ENCODE data around the gene CLDN16. TPM values are rescaled to one million over a fixed set of nuclear protein-coding genes. Genes with fewer than 3 reads are reported as not detected.
A peak's percentile ranks its signal among the peaks of the same experiment; 100 is the strongest.

CLDN16 gene
- total RNA-seq, 2 experiments from 2014 or later, result not detected

GRCh38 chr3:190399677-190400076 lies 11.7 kb downstream of the CLDN16 start:
- no peak for DNase-seq
- no peak overlapping the region for H3K4me3 Mint-ChIP-seq
- H3K27ac Mint-ChIP-seq, result no peak overlapping the region
- H3K9me3 Mint-ChIP-seq, result no peaks in the 10 kb centered on the region
- peaks cover 5% of the 10 kb centered on the region for H3K27me3 Mint-ChIP-seq
- H3K4me1 Mint-ChIP-seq, result no peaks in the 10 kb centered on the region
- H3K36me3 Mint-ChIP-seq, result no peaks in the 10 kb centered on the region

DNA sequence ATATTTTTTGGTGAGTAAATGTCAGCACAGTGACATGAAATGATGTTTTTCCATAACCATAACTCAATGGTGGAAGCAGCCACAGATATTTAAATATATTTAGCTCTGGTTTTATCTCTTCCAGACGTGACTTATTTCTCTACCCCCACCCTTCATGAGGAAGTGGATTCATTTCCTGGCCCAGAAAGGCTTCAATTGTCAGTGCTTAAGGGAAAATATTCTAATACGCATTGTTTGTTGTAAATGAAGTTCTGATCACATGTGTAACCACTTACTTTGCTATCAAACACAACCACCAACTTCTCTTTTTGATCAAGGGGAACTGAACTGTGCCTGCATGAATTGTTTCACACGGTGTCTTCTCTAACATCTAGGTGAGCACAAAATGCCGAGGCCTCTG lies 14.0 kb downstream of the CLDN16 start:
- Mint-ChIP-seq H3K36me3 (no peaks in the 10 kb centered on the region), H3K4me3 (no peak overlapping the region), H3K4me1 (no peaks in the 10 kb centered on the region), H3K27me3 (peaks cover 5% of the 10 kb centered on the region), H3K9me3 (no peaks in the 10 kb centered on the region), H3K27ac (no peak overlapping the region)
- DNase-seq, result no peak

DNA sequence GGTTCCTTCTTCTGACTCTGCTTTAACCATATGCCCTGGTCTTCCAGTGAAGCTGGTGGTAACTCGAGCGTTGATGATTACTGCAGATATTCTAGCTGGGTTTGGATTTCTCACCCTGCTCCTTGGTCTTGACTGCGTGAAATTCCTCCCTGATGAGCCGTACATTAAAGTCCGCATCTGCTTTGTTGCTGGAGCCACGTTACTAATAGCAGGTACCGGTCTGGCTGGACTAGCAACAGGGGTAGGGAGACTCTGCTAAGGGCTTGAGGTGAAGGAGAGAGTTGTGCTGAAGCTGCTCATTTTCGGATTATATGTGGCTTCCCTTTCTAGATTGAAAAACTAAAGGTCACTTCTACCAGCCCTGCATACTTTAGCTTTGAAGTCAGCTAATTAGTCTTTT lies 16.8 kb downstream of the CLDN16 start:
- Mint-ChIP-seq H3K27ac (no peak overlapping the region), H3K27me3 (peaks cover 5% of the 10 kb centered on the region), H3K4me1 (no peaks in the 10 kb centered on the region), H3K9me3 (no peaks in the 10 kb centered on the region), H3K4me3 (no peak overlapping the region), H3K36me3 (no peaks in the 10 kb centered on the region)
- DNase-seq, result no peak

DNA sequence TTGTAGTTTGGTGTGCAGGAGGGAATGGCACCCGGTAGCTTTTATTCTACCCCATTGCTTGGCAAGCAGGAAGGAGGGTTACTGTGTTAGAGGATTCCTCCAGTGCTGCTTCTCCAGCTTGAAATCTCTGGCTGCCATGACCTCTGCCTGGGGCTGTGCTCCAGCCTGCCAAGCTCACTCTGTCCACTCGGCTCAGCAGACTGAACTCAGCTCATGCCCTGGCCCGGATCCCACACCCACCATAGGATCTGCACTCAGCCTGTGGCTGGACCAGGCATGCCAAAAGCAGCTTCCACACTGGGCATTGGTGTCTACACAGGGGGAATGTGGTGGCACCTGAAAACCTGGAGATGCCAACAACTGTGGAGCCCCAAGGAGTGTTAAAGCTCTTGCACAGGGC lies 26.3 kb downstream of the CLDN16 start:
- no peaks in the 10 kb centered on the region for H3K4me1 Mint-ChIP-seq
- H3K27ac Mint-ChIP-seq, result no peak overlapping the region
- no peak overlapping the region for H3K4me3 Mint-ChIP-seq
- peaks cover 9% of the 10 kb centered on the region for H3K27me3 Mint-ChIP-seq
- H3K9me3 Mint-ChIP-seq, result no peaks in the 10 kb centered on the region
- DNase-seq, result no peak
- H3K36me3 Mint-ChIP-seq, result no peaks in the 10 kb centered on the region

GRCh38 chr3:190424108-190424477 lies 36.1 kb downstream of the CLDN16 start:
- H3K27ac Mint-ChIP-seq, result no peak overlapping the region
- H3K36me3 Mint-ChIP-seq, result no peaks in the 10 kb centered on the region
- peaks cover 8% of the 10 kb centered on the region for H3K27me3 Mint-ChIP-seq
- no peaks in the 10 kb centered on the region for H3K9me3 Mint-ChIP-seq
- peaks cover 3% of the 10 kb centered on the region for H3K4me1 Mint-ChIP-seq
- no peak overlapping the region for H3K4me3 Mint-ChIP-seq
- no peak for DNase-seq

DNA sequence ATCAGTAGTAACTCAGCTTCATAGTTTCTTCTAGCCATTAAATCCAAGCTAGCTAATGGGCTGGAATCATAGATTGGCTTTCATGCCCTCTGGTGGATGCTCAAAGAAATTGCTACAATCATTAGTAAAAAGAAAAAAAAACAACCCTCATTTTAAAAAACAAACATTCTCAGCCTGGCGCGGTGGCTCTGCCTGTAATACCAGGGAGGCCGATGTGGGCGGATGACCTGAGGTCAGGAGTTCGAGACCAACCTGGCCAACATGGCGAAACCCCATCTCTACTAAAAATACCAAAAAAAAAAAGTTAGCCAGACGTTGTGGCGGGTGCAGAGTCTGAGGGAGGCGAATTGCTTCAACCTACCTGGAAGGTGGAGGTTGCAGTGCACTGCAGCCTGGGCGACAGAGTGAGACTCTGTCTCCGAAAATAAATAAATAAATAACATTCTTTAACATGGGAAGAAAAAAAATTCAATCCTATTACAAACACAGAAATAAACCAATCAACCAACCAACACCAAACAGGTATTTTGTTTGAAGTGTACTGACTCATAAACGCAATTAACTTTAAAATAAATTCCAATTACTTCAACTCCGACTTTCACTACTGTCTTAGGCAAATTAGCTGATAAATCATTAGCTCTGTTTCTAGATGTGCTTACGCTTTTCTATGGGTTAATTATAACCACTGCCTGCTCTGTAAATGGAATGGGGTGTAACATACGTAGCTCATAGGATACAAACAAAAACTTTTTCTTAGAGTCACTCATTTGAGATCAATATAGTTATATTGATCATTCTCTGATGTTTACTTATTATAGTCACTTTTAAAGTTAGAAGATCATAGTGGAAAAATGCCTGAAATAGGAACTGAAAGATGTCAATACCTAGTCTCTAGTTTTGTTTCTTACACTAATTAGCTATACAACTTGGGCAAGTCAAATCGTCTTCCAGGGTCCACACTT lies 36.8 kb downstream of the CLDN16 start:
- no peaks in the 10 kb centered on the region for H3K36me3 Mint-ChIP-seq
- peak; percentile 30 for DNase-seq
- H3K4me3 Mint-ChIP-seq, result no peak overlapping the region
- H3K9me3 Mint-ChIP-seq, result no peaks in the 10 kb centered on the region
- H3K27me3 Mint-ChIP-seq, result peaks cover 8% of the 10 kb centered on the region
- peaks cover 3% of the 10 kb centered on the region for H3K4me1 Mint-ChIP-seq
- no peak overlapping the region for H3K27ac Mint-ChIP-seq

- no peak overlapping the region for H3K27ac Mint-ChIP-seq
- peaks cover 8% of the 10 kb centered on the region for H3K27me3 Mint-ChIP-seq
- no peak for DNase-seq
- peaks cover 3% of the 10 kb centered on the region for H3K4me1 Mint-ChIP-seq
- H3K9me3 Mint-ChIP-seq, result no peaks in the 10 kb centered on the region
- H3K36me3 Mint-ChIP-seq, result no peaks in the 10 kb centered on the region
- no peak overlapping the region for H3K4me3 Mint-ChIP-seq
Observed at GRCh38 chr3:190425833-190426232, 37.9 kb downstream of the CLDN16 start.

- Mint-ChIP-seq H3K4me3 (no peak overlapping the region), H3K27me3 (peaks cover 8% of the 10 kb centered on the region), H3K9me3 (no peaks in the 10 kb centered on the region), H3K36me3 (no peaks in the 10 kb centered on the region), H3K27ac (no peak overlapping the region), H3K4me1 (peaks cover 3% of the 10 kb centered on the region)
- DNase-seq, result no peak
Observed at GRCh38 chr3:190426806-190427507, 39.0 kb downstream of the CLDN16 start.

DNA sequence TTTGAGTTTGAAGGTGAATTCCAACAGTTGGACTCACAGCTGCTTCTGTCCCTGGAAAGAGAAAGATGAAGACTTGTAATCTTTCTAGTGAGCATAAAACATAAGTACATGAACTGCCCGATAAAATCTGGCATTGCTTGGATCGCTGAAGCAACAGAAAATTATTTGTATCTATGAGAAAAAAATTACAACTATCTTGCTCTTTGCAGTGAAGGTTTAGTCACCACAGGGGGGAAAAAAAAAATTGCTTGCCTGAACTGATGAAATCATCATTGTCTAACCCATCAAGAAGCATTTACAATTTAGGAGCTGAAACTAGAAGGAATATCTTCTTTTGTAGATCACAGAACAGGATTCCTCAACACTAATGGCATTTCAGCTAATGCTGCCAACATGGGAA lies 41.7 kb downstream of the CLDN16 start:
- Mint-ChIP-seq H3K27me3 (peaks cover 22% of the 10 kb centered on the region), H3K36me3 (no peaks in the 10 kb centered on the region), H3K27ac (no peak overlapping the region), H3K4me1 (no peaks in the 10 kb centered on the region), H3K9me3 (no peaks in the 10 kb centered on the region), H3K4me3 (no peak overlapping the region)
- DNase-seq, result no peak

- H3K4me3 Mint-ChIP-seq, result no peak overlapping the region
- H3K27me3 Mint-ChIP-seq, result peaks cover 18% of the 10 kb centered on the region
- no peaks in the 10 kb centered on the region for H3K4me1 Mint-ChIP-seq
Observed at GRCh38 chr3:190430906-190431305, 42.9 kb downstream of the CLDN16 start.

DNA sequence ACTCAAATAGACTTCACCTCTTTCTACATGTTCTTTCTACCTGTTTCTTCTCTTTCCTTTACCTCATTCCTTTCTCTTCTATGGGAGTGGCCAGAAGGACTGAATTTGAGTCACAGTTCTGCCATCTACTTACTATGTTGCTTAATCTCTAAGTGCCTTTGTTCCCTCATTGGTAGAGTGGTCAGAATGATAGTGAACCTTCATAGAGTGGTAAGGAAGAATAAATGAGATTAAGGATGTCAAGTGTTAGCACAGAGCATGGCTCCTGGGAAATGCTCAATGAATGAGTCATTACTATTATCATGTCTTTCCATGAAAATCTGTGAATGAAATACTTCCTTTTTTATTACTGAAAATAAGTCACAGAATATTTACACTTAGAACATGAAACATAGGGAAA lies 44.3 kb downstream of the CLDN16 start:
- no peaks in the 10 kb centered on the region for H3K9me3 Mint-ChIP-seq

More at GRCh38 chr3:190430906-190431305, 42.9 kb downstream of the CLDN16 start:
- no peaks in the 10 kb centered on the region for H3K36me3 Mint-ChIP-seq
- no peak overlapping the region for H3K27ac Mint-ChIP-seq
- no peak for DNase-seq
- no peaks in the 10 kb centered on the region for H3K9me3 Mint-ChIP-seq

DNA sequence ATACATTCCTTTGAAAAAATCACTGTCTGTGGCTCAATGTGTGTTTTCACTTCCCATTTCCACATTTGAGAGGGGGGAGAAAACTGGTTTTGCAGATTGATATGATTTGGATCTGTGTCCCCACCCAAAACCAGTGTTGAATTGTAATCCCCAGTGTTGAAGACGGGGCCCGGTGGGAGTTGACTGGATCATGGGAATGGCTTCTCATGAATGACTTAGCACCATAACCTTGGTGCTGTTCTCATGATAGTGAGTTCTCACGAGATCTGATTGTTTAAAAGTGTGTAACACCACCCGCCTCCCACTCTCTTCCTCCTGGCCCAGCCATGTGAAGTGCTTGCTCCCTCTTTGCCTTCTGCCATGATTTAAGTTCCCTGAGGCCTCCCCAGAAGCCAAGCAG lies 45.7 kb downstream of the CLDN16 start:
- H3K27ac Mint-ChIP-seq, result no peak overlapping the region
- H3K4me3 Mint-ChIP-seq, result no peak overlapping the region

More for the DNA sequence above, 44.3 kb downstream of the CLDN16 start:
- Mint-ChIP-seq H3K4me3 (no peak overlapping the region), H3K4me1 (no peaks in the 10 kb centered on the region), H3K27ac (no peak overlapping the region), H3K27me3 (peaks cover 29% of the 10 kb centered on the region), H3K36me3 (no peaks in the 10 kb centered on the region)
- no peak for DNase-seq

GRCh38 chr3:190435618-190436017 lies 47.7 kb downstream of the CLDN16 start:
- H3K4me3 Mint-ChIP-seq, result no peak overlapping the region
- H3K4me1 Mint-ChIP-seq, result no peaks in the 10 kb centered on the region
- no peaks in the 10 kb centered on the region for H3K36me3 Mint-ChIP-seq
- H3K27me3 Mint-ChIP-seq, result peaks cover 34% of the 10 kb centered on the region
- H3K9me3 Mint-ChIP-seq, result no peaks in the 10 kb centered on the region
- H3K27ac Mint-ChIP-seq, result no peak overlapping the region
- DNase-seq, result no peak

More for the DNA sequence above, 45.7 kb downstream of the CLDN16 start:
- Mint-ChIP-seq H3K4me1 (no peaks in the 10 kb centered on the region), H3K36me3 (no peaks in the 10 kb centered on the region), H3K27me3 (peaks cover 31% of the 10 kb centered on the region), H3K9me3 (no peaks in the 10 kb centered on the region)
- DNase-seq, result no peak

- no peak for DNase-seq
- H3K27ac Mint-ChIP-seq, result no peak overlapping the region
- no peaks in the 10 kb centered on the region for H3K36me3 Mint-ChIP-seq
- H3K27me3 Mint-ChIP-seq, result peaks cover 34% of the 10 kb centered on the region
- no peaks in the 10 kb centered on the region for H3K9me3 Mint-ChIP-seq
- no peak overlapping the region for H3K4me3 Mint-ChIP-seq
- no peaks in the 10 kb centered on the region for H3K4me1 Mint-ChIP-seq
Observed at GRCh38 chr3:190436331-190436730, 48.4 kb downstream of the CLDN16 start.

DNA sequence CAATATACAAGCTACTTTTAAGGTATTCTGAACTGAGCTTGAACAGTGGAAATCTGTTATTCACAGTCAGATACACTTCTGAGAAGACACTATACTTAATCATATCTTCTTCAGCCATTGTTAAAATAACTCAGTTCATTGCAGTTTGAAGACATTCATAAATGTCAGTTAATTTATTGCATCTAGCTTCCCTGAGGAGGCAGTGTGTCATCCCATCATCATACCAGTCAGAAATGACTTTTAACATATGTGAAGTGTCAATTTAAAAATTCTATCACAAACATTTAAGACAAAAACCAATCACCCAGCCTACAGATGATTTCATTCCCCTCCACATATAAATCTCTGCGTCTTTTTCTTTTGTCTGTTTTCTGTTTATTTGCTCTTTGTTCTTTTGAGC lies 54.3 kb downstream of the CLDN16 start:
- Mint-ChIP-seq H3K9me3 (no peaks in the 10 kb centered on the region), H3K27me3 (peaks cover 12% of the 10 kb centered on the region), H3K27ac (no peak overlapping the region), H3K4me1 (peaks cover 6% of the 10 kb centered on the region), H3K4me3 (no peak overlapping the region), H3K36me3 (no peaks in the 10 kb centered on the region)
- no peak for DNase-seq
